T-helper 9 cell (primary cell): ENCODE measurements around the gene MAP2K1.
"Not testable (repeated sequence)": the region's sequence is repeated elsewhere in the genome, so short reads cannot be mapped to it uniquely, and the experiment has no call there.

Source experiments
- DNase-seq: peaks from one replicate; pipeline ENCODE4 v3.0.0-alpha.2; 2020

Gene MAP2K1

DNA sequence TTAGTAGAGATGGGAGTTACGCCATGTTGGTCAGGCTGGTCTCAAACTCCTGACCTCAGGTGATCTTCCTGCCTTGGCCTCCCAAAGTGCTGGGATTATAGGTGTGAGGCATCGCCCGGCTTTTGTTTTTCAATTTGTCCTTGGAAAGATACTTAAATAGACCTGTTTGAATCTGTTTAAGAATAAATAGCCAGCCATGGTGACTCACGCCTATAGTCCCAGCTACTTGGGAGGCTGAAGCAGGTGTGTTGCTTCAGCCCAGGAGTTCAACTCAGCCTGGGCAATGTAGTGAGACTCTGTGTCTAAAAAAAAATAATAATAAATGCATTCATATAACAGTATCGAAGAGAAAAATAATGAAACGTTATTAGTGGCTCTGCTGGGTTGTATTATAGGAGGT lies 93.6 kb downstream of the MAP2K1 start:
- DNase-seq = no peak

DNA sequence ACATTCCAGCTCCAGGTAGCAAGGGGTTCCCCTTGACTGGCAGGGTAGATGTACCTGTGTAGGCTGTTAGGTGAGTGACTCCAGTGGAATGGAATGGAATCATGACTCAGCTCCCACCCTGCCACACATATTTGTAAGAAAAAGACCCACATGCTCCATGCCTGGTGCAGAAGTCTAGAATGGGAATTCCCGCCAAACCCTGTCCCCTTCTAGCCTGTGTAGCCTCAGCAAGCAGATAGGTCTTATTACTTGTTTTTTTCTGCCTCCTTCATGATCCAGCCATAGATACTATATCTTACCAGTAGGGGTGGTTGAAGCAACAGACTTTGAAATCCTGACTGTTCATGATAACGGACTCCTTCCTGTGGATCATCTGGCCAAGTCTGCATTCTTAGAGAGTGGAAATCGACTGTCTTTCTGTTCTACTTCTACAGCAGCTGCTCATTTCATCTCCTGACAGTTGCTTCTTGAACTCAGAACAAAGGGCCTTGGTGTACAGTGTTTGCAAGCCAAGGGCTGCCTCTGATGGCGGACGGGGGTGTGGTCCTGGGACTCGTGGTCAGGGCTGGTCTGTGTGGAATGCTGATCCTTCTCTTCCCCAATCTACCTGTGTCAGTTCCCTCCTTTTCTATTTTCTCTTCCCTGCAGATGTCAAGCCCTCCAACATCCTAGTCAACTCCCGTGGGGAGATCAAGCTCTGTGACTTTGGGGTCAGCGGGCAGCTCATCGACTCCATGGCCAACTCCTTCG lies 94.6 kb downstream of the MAP2K1 start:
- DNase-seq = no peak

DNA sequence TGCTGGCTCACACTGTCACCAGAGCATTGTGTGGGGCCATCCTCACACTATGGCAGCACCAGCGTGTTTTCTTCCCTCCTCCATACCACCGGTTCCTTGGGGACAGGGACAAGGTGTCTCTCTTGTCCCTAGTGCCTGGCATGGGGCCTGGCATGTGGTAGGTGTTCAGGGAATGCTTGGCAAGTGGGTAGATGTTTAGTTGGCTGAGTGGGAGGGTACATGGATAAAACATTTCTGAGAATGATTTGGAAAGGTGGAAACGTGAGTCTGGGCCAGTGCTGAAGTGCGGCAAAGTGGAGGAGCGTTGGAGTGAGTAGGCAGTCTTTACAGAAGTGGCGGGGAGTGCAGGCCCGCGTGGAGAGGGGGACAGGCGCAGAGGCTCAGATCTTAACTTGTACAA lies 95.8 kb downstream of the MAP2K1 start:
- no peak for DNase-seq

- no peak for DNase-seq
Measured at GRCh38 chr15:66483131-66483566, 96.4 kb downstream of the MAP2K1 start.

GRCh38 chr15:66484539-66485112 lies 97.9 kb downstream of the MAP2K1 start:
- DNase-seq = no peak

DNA sequence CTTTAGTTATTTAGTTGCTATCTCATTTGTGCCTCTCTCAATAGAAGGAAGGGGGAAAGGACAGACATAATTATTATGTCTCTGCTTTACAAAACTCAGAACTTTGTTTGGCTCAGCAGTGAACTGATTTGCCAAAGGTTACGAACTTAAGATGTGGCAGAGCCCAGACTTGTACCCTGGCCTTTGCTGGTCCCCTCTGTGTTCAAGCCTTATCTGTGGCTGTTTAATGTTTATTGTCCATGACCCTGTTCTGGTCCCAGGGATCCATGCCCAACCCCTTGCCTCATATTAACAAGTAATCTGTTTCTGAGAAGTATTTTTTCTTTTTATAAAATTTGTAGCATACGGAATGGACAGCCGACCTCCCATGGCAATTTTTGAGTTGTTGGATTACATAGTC lies 100.2 kb downstream of the MAP2K1 start:
- DNase-seq = no peak

GRCh38 chr15:66488525-66488924 lies 101.8 kb downstream of the MAP2K1 start:
- DNase-seq = no peak

GRCh38 chr15:66489179-66489791 lies 102.6 kb downstream of the MAP2K1 start:
- DNase-seq = no peak

DNA sequence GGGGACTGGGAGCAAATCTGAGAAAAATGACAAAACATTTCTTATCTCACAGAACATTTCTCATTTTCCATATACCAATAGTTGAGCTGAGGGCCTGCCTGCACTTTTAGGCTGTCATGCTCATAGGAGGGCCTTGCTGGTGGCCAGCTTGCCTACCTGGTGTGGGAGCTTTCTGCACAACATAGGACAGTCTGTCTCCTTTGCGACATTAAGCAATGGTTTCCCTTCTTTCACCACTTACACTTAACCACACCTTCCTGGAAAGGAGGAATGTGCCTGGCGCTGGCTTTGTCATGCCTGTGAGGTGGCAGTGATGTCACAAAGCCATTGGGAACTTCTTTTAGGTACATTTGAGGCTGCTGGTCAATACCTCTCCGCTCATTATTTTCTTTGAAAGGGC lies 105.1 kb downstream of the MAP2K1 start:
- no peak for DNase-seq

GRCh38 chr15:66494262-66494661 lies 107.5 kb downstream of the MAP2K1 start:
- no peak for DNase-seq

GRCh38 chr15:66496951-66497501 lies 110.3 kb downstream of the MAP2K1 start:
- no peak for DNase-seq

- DNase-seq = peak; percentile 98
Measured at GRCh38 chr15:66497502-66498455, 111.1 kb downstream of the MAP2K1 start, which contains the start of gene SNAPC5. TSS of gene SNAPC5 (minus strand) at chr15:66497762. CDS start at chr15:66497731, 31 bp downstream.

DNA sequence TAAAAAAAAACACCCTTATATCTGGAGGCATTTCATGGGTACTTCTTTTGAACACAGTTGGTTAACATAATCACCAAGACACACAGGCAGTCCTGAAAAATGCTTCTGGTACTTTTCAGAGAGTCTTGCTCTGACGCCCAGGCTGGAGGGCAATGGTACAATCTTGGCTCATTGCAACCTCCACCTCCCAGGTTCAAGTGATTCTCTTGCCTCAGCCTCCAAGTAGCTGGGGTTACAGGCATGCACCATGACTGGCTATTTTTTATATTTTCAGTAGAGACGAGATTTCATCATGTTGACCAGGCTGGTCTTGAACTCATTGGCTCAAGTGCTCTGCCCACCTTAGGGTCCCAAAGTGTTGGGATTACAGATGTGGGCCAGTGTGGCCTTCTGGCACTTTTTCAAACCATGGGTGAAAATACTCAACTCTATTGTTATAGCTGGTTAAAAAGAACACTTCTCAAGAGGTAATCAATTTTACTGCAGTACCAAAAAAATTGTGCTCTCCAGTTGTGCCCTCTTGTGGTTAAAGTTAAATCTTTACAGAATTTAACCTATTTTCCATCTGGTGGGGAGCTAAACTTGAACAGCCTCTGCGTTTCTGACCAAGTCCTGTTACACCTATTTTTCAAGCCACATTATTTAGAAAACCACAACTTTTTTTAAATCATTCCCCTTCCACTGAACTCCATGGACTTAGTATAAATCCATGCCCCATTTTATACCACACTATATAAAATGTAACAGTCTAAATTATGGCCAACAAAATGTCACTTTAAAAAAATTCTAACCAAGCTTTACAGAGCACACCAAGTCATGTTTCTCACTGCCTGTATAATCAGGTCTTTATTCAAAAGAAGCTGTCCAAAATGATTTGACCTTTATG lies 112.0 kb downstream of the MAP2K1 start:
- DNase-seq = no peak

DNA sequence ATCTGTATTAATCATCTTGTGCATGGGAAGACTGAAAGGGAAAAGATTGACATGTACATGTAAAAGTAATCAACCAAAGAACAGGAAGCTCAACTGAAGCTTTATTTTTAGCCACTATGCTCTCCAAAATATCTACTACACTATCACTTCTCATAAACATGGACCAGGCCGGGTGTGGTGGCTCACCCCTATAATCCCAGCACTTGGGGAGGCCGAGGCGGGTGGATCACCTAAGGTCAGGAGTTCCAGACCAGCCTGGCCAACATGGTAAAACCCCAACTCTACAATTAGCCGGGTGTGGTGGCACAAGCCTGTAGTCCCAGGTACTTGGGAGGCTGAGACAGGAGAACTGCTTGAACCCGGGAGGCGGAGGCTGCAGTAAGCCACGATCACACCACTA lies 113.6 kb downstream of the MAP2K1 start:
- not testable (repeated sequence) for DNase-seq

- no peak for DNase-seq
Measured at GRCh38 chr15:66502491-66502890, 115.8 kb downstream of the MAP2K1 start.

DNA sequence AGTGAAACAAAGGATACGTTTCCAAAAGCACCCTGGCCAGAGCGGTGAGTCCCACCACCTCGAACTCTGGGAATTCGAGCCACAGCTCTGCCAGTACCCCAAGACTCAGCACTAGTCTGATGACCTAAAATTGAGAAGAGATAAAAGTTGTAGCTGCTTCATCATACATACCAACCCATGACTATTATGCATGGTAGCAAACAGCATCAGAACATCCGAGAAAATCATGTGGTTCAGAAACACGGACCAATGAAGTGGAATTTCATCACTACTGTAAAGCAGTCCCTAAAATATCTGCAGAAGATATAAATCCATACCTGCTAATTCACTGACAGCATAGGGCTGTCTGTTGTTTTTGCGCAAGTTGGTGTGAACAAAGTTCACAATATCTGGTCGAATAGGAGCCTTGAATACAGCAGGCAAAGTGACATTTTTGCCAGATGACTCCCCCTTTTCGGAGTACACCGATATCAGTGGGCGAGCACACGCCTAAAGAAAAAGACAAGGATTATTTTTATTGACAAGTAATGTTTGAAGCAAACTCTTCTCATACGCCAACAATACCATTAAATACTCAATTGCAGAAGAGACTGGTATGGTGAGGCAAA lies 116.4 kb downstream of the MAP2K1 start:
- DNase-seq = not testable (repeated sequence)

DNA sequence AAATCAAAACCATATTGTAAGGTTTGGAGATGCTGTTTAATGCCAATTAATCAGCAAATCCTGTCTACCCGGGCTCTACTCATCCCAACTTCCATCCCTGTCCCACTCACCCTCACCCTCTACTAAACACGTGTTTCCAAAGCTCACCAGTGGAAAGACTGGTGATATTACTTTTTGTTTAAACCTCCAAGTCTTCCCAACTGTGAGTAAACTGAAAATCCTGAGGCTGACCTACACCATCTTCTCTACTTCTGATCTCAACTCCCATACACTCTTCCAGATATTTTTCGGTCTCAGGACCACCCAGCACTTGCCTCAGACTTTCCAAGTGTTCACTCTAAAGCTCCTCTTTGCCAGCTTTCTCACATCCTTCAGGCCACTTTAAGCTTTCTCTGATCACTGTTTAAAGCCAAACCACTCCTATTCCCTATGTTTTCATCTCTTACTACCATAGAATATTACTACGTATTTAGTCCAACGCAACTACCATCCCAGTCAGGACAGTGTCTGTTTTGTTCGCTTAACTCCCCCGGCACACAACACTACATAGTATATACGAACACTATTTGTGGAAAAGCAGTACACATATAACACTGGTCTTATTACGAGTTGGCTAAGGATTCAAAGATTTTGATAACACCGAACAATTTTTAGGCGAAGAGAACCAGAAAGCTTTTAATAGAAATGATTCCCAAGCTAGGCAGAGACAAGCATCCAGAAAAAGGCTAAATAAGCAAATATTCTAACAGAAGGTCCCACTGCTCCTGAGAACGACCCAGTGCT lies 117.3 kb downstream of the MAP2K1 start:
- DNase-seq = no peak

DNA sequence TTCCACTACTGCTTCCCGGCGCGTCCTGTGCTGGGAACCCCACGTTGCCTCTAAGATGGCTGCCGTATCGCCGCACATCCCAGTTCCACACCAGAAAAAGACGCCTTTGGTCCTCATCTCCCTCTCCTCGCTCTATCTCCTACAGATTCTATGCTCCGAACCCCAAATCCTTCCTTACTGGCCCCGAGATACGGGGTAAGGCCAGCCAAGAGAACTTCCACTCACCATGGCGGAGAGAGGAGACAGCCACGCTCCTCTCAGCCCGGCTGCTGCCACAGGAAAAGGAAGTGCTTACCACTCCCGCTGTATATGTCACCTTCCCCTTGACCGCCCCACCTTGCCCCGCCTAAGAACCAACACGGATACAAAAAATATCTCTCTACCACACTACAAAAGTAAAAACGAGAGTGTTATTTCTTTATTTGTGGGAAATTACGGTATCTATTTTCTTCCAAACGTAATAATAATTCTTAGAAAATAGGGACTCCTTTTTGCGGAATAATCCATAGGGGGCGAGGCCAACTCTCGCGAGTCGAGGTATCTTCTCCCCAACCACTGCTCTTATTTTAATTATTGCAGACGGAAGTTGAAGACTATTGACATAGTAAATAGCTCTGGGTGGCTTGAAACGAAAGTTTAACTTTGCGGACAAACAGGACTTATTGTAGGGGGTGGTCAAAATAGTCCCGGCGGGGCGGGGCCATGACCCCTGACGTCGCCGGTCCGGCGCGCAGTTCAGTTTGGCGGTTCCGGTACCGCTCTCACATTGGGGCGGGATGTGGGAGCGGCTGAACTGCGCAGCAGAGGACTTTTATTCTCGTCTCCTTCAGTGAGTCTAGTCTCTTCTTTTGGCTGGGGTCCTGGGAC lies 118.1 kb downstream of the MAP2K1 start, which contains the start of the genes RPL4 and ZWILCH:
Gene RPL4 (minus strand): TSS at position 293 of the 867 bp plus-strand sequence. CDS start 65 bp downstream, at position 228.
Gene ZWILCH (plus strand): TSS at position 764 of the 867 bp plus-strand sequence. CDS start 13 bp downstream, at position 777.
- peak; percentile 72 for DNase-seq

- no peak for DNase-seq
Measured at GRCh38 chr15:66505430-66505811, 118.7 kb downstream of the MAP2K1 start.
